ENCODE data around the gene RAB25. TPM values are rescaled to one million over a fixed set of nuclear protein-coding genes. Genes with fewer than 3 reads are reported as not detected.
A peak's percentile ranks its signal among the peaks of the same experiment; 100 is the strongest.

The RAB25 gene
- polyA plus RNA-seq, 1 donor (not counting 4 experiments of a cell fraction or from before 2014, with no cell fraction given): 93.4 TPM

- Histone ChIP-seq H3K9ac (ENCODE audit: control insufficient read depth, extremely low read depth, insufficient read depth, low read length) (no peak overlapping the region), H3K4me2 (ENCODE audit: control insufficient read depth, extremely low read depth, insufficient read depth, low read depth, low read length) (no peak overlapping the region), H3K4me3 (ENCODE audit: control insufficient read depth in 2 of 3, extremely low read depth in 1 of 3, insufficient read depth in 2 of 3, low read depth in 1 of 3, low read length in 3 of 3) (no peak overlapping the region), H3K27ac (ENCODE audit: control insufficient read depth, insufficient read depth, low read length) (no peak overlapping the region), H4K20me1 (ENCODE audit: control insufficient read depth, extremely low read depth, insufficient read depth, low read length) (no peaks in the 10 kb centered on the region), H2AFZ (ENCODE audit: control insufficient read depth, low read length) (no peak overlapping the region), H3K9me3 (ENCODE audit: control insufficient read depth, low read depth, low read length) (no peaks in the 10 kb centered on the region), H3K27me3 (ENCODE audit: control insufficient read depth, extremely low read depth, insufficient read depth, low read length) (no peaks in the 10 kb centered on the region), H3K79me2 (ENCODE audit: control insufficient read depth, insufficient read depth, low read length) (no peaks in the 10 kb centered on the region), H3K9me1 (ENCODE audit: control insufficient read depth, extremely low read depth, insufficient read depth, low read length) (peaks cover 2% of the 10 kb centered on the region), H3K36me3 (ENCODE audit: control insufficient read depth in 2 of 2, extremely low read depth in 1 of 2, insufficient read depth in 2 of 2, low read length in 2 of 2) (no peaks in the 10 kb centered on the region), H3K4me1 (ENCODE audit: control insufficient read depth, extremely low read depth, insufficient read depth, low read length) (peaks cover 61% of the 10 kb centered on the region)
- FAIRE-seq (no peak), DNase-seq (ENCODE audit: low read depth, low spot score) (no peak)
- dilution Hi-C loops (cut with MboI; ENCODE audit: extremely low pct_ligation_motif_present, low sequenced_read_pairs): no loop called here
- TF ChIP-seq CTCF (optimal IDR thresholded peaks at IDR 0.05 in 1 of 3, IDR thresholded peaks at IDR 0.05 in 1 of 3, conservative IDR thresholded peaks at IDR 0.05 in 1 of 3; ENCODE audit: extremely low read depth in 1 of 3, insufficient read depth in 2 of 3, low read length in 3 of 3) (no peak), EZH2 (IDR thresholded peaks at IDR 0.05; ENCODE audit: low read length) (no peak)
These were observed 38.3 kb downstream of the RAB25 start for GRCh38 chr1:156099282-156099681.

- H3K4me3 ChIP-seq (ENCODE audit: control insufficient read depth in 2 of 3, extremely low read depth in 1 of 3, insufficient read depth in 2 of 3, low read depth in 1 of 3, low read length in 3 of 3): no peak overlapping the region
- TF ChIP-seq EZH2 (IDR thresholded peaks at IDR 0.05; ENCODE audit: low read length) (no peak), CTCF (optimal IDR thresholded peaks at IDR 0.05 in 1 of 3, IDR thresholded peaks at IDR 0.05 in 1 of 3, conservative IDR thresholded peaks at IDR 0.05 in 1 of 3; ENCODE audit: extremely low read depth in 1 of 3, insufficient read depth in 2 of 3, low read length in 3 of 3) (no peak)
- peaks cover 2% of the 10 kb centered on the region for H3K9me1 ChIP-seq (ENCODE audit: control insufficient read depth, extremely low read depth, insufficient read depth, low read length)
- no peaks in the 10 kb centered on the region for H4K20me1 ChIP-seq (ENCODE audit: control insufficient read depth, extremely low read depth, insufficient read depth, low read length)
- peak overlapping the region; percentile 31 for H3K4me2 ChIP-seq (ENCODE audit: control insufficient read depth, extremely low read depth, insufficient read depth, low read depth, low read length)
- no peaks in the 10 kb centered on the region for H3K9me3 ChIP-seq (ENCODE audit: control insufficient read depth, low read depth, low read length)
- no peaks in the 10 kb centered on the region for H3K36me3 ChIP-seq (ENCODE audit: control insufficient read depth in 2 of 2, extremely low read depth in 1 of 2, insufficient read depth in 2 of 2, low read length in 2 of 2)
- H3K4me1 ChIP-seq (ENCODE audit: control insufficient read depth, extremely low read depth, insufficient read depth, low read length): peaks cover 72% of the 10 kb centered on the region
- DNase-seq (ENCODE audit: low read depth, low spot score) (no peak), FAIRE-seq (no peak)
- H2AFZ ChIP-seq (ENCODE audit: control insufficient read depth, low read length): no peak overlapping the region
- H3K27ac ChIP-seq (ENCODE audit: control insufficient read depth, insufficient read depth, low read length): no peak overlapping the region
- dilution Hi-C loops (cut with MboI; ENCODE audit: extremely low pct_ligation_motif_present, low sequenced_read_pairs): no loop called here
- H3K79me2 ChIP-seq (ENCODE audit: control insufficient read depth, insufficient read depth, low read length): peaks cover 2% of the 10 kb centered on the region
- no peaks in the 10 kb centered on the region for H3K27me3 ChIP-seq (ENCODE audit: control insufficient read depth, extremely low read depth, insufficient read depth, low read length)
- no peak overlapping the region for H3K9ac ChIP-seq (ENCODE audit: control insufficient read depth, extremely low read depth, insufficient read depth, low read length)
These were observed 39.4 kb downstream of the RAB25 start for GRCh38 chr1:156100205-156100995.

Data from keratinocyte (primary cell).